CD4-positive, alpha-beta memory T cell (primary cell): Measurements from ENCODE around the gene F2R. TPM values are rescaled to one million over a fixed set of nuclear protein-coding genes. Genes with fewer than 3 reads are reported as not detected.

Experiments used
- CTCF ChIA-PET: fragments of 350-600 bp; sonication (Branson Sonifier 250); formaldehyde crosslinking; loops from one replicate; lab custom pipeline; 2021; ENCODE audit warnings: inconsistent platforms; ENCODE audit not compliant: partially characterized antibody; lab: Charles Lee
- POLR2A ChIA-PET: fragments of 350-600 bp; sonication (Branson Sonifier 250); formaldehyde crosslinking; loops from one replicate; lab custom pipeline; 2021; ENCODE audit not compliant: partially characterized antibody; lab: Charles Lee
- DNase-seq, 5 donors: peaks; one replicate each; pipeline versions ENCODE4 v3.0.0 to v3.0.0-alpha.2; 2020 to 2022; ENCODE audit warnings: mixed read lengths in 1 of 5
- H3K27ac ChIP-seq: one replicate; pipeline ENCODE4 v1.7.0; 2013; ENCODE audit warnings: low read depth, low read length
- H3K27me3 ChIP-seq: 2 replicates; pipeline ENCODE4 v1.7.0; 2013; ENCODE audit warnings: mild to moderate bottlenecking, low read length, moderate library complexity; ENCODE audit not compliant: insufficient read depth
- H3K36me3 ChIP-seq: 2 replicates; pipeline ENCODE4 v1.7.0; 2013; ENCODE audit warnings: mild to moderate bottlenecking, low read length, moderate library complexity; ENCODE audit not compliant: insufficient read depth
- H3K4me1 ChIP-seq: 2 replicates; pipeline ENCODE4 v1.7.0; 2013; ENCODE audit warnings: mild to moderate bottlenecking, low read length, moderate library complexity; ENCODE audit not compliant: insufficient read depth
- H3K4me3 ChIP-seq, 2 donors: one replicate each; pipeline ENCODE4 v1.7.0; 2013; ENCODE audit warnings: low read length in 2 of 2, mild to moderate bottlenecking in 1 of 2
- H3K9me3 ChIP-seq, 2 donors: one replicate each; pipeline ENCODE4 v1.7.0; 2013; ENCODE audit warnings: low read length in 2 of 2, control low read depth in 1 of 2; ENCODE audit not compliant: control insufficient read depth in 1 of 2
- H3K27ac Mint-ChIP-seq, 7 donors: one replicate each; pipeline ENCODE4 v1.8.0; 2020 to 2021; ENCODE audit warnings: mixed read lengths in 7 of 7, mild to moderate bottlenecking in 6 of 7, inconsistent platforms in 3 of 7, moderate library complexity in 3 of 7
- H3K27me3 Mint-ChIP-seq, 2 donors: one replicate each; pipeline ENCODE4 v1.8.0; 2020 to 2021; ENCODE audit warnings: mixed read lengths in 2 of 2
- H3K36me3 Mint-ChIP-seq, 2 donors: one replicate each; pipeline ENCODE4 v1.8.0; 2020 to 2021; ENCODE audit warnings: mixed read lengths in 2 of 2, inconsistent platforms in 1 of 2, mild to moderate bottlenecking in 1 of 2
- H3K4me1 Mint-ChIP-seq, 4 donors: one replicate each; pipeline ENCODE4 v1.8.0; 2020 to 2021; ENCODE audit warnings: mixed read lengths in 4 of 4, mild to moderate bottlenecking in 1 of 4
- H3K4me3 Mint-ChIP-seq, 8 donors: one replicate each; pipeline ENCODE4 v1.8.0; 2020 to 2021; ENCODE audit warnings: mixed read lengths in 8 of 8, mild to moderate bottlenecking in 7 of 8, moderate library complexity in 6 of 8, inconsistent platforms in 3 of 8
- H3K9me3 Mint-ChIP-seq, 8 donors: one replicate each; pipeline ENCODE4 v1.8.0; 2020 to 2021; ENCODE audit warnings: mixed read lengths in 8 of 8, mild to moderate bottlenecking in 5 of 8, inconsistent platforms in 3 of 8, moderate library complexity in 1 of 8
- intact Hi-C: fragments of 100-400 bp; cut with micrococcal nuclease; formaldehyde crosslinking; loops from one replicate; pipeline ENCODE4 v1.15.1; 2023
- polyA plus RNA-seq, 2 donors: library from polyadenylated mRNA; unstranded; fragments of 300-500 nt; fragmentation: Illumina TruSeq; gene quantifications; one replicate each; pipeline ENCODE4 v1.2.3, GENCODE V29; 2021
- total RNA-seq, 2 experiments: library from RNA; stranded (reverse); gene quantifications; one replicate each; pipeline ENCODE4 v1.2.3, GENCODE V29; 2021

The F2R gene
- total and polyA plus RNA-seq, 4 experiments from 2014 or later: 6.7 to 14.6 (median 10.7) TPM

- Histone ChIP-seq H3K4me3 (no peak overlapping the region), H3K27ac (no peak overlapping the region), H3K27me3 (no peaks in the 10 kb centered on the region), H3K4me1 (no peaks in the 10 kb centered on the region), H3K36me3 (peaks cover 22% of the 10 kb centered on the region), H3K9me3 (no peaks in the 10 kb centered on the region)
- no peaks in the 10 kb centered on the region for H3K9me3 Mint-ChIP-seq
- peak overlapping the region in 1 of 7 donors; percentile 29 for H3K27ac Mint-ChIP-seq
- ChIA-PET CTCF (interaction anchor here (1.3 to 5.1 kb wide), 3 partner anchors 22 to 85 kb away, joined by 4 to 20 read pairs (median 4); no protein-coding TSS in a partner anchor), POLR2A (interaction anchor here (2.5 kb wide), 1 partner anchor 84 kb away, joined by 9 read pairs; no protein-coding TSS in a partner anchor)
- peaks cover 0 to 11% (median 4%) of the 10 kb centered on the region in 4 donors for H3K4me1 Mint-ChIP-seq
- H3K36me3 Mint-ChIP-seq: peaks cover 45 to 83% of the 10 kb centered on the region in 2 donors
- intact Hi-C loops: no loop called here
- H3K4me3 Mint-ChIP-seq: no peak overlapping the region
- no peaks in the 10 kb centered on the region for H3K27me3 Mint-ChIP-seq
- DNase-seq: no peak
Measured at GRCh38 chr5:76690037-76690679, 25.8 kb upstream of the F2R start.

- intact Hi-C loops: no loop called here
- Histone ChIP-seq H3K27ac (no peak overlapping the region), H3K36me3 (peaks cover 28% of the 10 kb centered on the region), H3K27me3 (no peaks in the 10 kb centered on the region), H3K4me3 (no peak overlapping the region), H3K4me1 (no peaks in the 10 kb centered on the region), H3K9me3 (no peaks in the 10 kb centered on the region)
- ChIA-PET CTCF (interaction anchor here (1.3 to 5.1 kb wide), 3 partner anchors 22 to 84 kb away, joined by 4 to 20 read pairs (median 4); no protein-coding TSS in a partner anchor), POLR2A (interaction anchor here (2.5 kb wide), 1 partner anchor 84 kb away, joined by 9 read pairs; no protein-coding TSS in a partner anchor)
- Mint-ChIP-seq H3K4me3 (no peak overlapping the region), H3K27me3 (no peaks in the 10 kb centered on the region), H3K4me1 (peaks cover 0 to 11% (median 4%) of the 10 kb centered on the region in 4 donors), H3K36me3 (peaks cover 45 to 84% of the 10 kb centered on the region in 2 donors), H3K27ac (peak overlapping the region in 2 of 7 donors; percentile 17 to 42), H3K9me3 (no peaks in the 10 kb centered on the region)
- no peak for DNase-seq
Measured at GRCh38 chr5:76690704-76691466, 25.0 kb upstream of the F2R start.

GRCh38 chr5:76691467-76692273, 24.3 kb upstream of the F2R start:
- Mint-ChIP-seq H3K27me3 (no peaks in the 10 kb centered on the region), H3K36me3 (peaks cover 49 to 84% of the 10 kb centered on the region in 2 donors), H3K9me3 (no peaks in the 10 kb centered on the region), H3K4me1 (peaks cover 0 to 11% (median 4%) of the 10 kb centered on the region in 4 donors), H3K27ac (peak overlapping the region in 3 of 7 donors; percentile 37 to 81 (median 42)), H3K4me3 (no peak overlapping the region)
- Histone ChIP-seq H3K36me3 (peaks cover 35% of the 10 kb centered on the region), H3K9me3 (no peaks in the 10 kb centered on the region), H3K4me1 (no peaks in the 10 kb centered on the region), H3K4me3 (no peak overlapping the region), H3K27me3 (no peaks in the 10 kb centered on the region), H3K27ac (no peak overlapping the region)
- POLR2A ChIA-PET: interaction anchor here (1.0 to 2.5 kb wide), 2 partner anchors 14 to 83 kb away, joined by 3 to 9 read pairs; no protein-coding TSS in a partner anchor
- DNase-seq: no peak
- intact Hi-C loops: no loop called here
- CTCF ChIA-PET: interaction anchor here (5.1 kb wide), 1 partner anchor 83 kb away, joined by 20 read pairs; no protein-coding TSS in a partner anchor

- POLR2A ChIA-PET: interaction anchor here (1.0 to 2.5 kb wide), 2 partner anchors 13 to 82 kb away, joined by 3 to 9 read pairs; no protein-coding TSS in a partner anchor
Measured at GRCh38 chr5:76692274-76692540, 23.7 kb upstream of the F2R start.

GRCh38 chr5:76692651-76693050, 23.3 kb upstream of the F2R start:
- H3K27me3 ChIP-seq: no peaks in the 10 kb centered on the region
- H3K27ac ChIP-seq: no peak overlapping the region
- peaks cover 0 to 11% (median 4%) of the 10 kb centered on the region in 4 donors for H3K4me1 Mint-ChIP-seq
- H3K9me3 Mint-ChIP-seq: no peaks in the 10 kb centered on the region
- intact Hi-C loops: no loop called here
- H3K36me3 Mint-ChIP-seq: peaks cover 48 to 77% of the 10 kb centered on the region in 2 donors
- H3K9me3 ChIP-seq: no peaks in the 10 kb centered on the region
- DNase-seq: no peak
- H3K27me3 Mint-ChIP-seq: no peaks in the 10 kb centered on the region
- no peak overlapping the region for H3K4me3 ChIP-seq
- ChIA-PET POLR2A (interaction anchor here (1.0 to 2.5 kb wide), 2 partner anchors 13 to 82 kb away, joined by 3 to 9 read pairs; no protein-coding TSS in a partner anchor), CTCF (interaction anchor here (5.1 kb wide), 1 partner anchor 82 kb away, joined by 20 read pairs; no protein-coding TSS in a partner anchor)
- no peak overlapping the region for H3K4me3 Mint-ChIP-seq
- H3K36me3 ChIP-seq: peaks cover 37% of the 10 kb centered on the region
- H3K27ac Mint-ChIP-seq: no peak overlapping the region
- H3K4me1 ChIP-seq: no peaks in the 10 kb centered on the region

More at GRCh38 chr5:76692274-76692540, 23.7 kb upstream of the F2R start:
- Histone ChIP-seq H3K4me3 (no peak overlapping the region), H3K36me3 (peaks cover 35% of the 10 kb centered on the region), H3K27me3 (no peaks in the 10 kb centered on the region), H3K27ac (no peak overlapping the region), H3K4me1 (no peaks in the 10 kb centered on the region), H3K9me3 (no peaks in the 10 kb centered on the region)
- Mint-ChIP-seq H3K4me3 (no peak overlapping the region), H3K27me3 (no peaks in the 10 kb centered on the region), H3K36me3 (peaks cover 45 to 78% of the 10 kb centered on the region in 2 donors), H3K9me3 (no peaks in the 10 kb centered on the region), H3K27ac (no peak overlapping the region), H3K4me1 (peaks cover 0 to 11% (median 4%) of the 10 kb centered on the region in 4 donors)
- intact Hi-C loops: no loop called here
- CTCF ChIA-PET: interaction anchor here (5.1 kb wide), 1 partner anchor 83 kb away, joined by 20 read pairs; no protein-coding TSS in a partner anchor
- DNase-seq: no peak

- intact Hi-C loops: no loop called here
- POLR2A ChIA-PET: interaction anchor here (1.0 kb wide), 1 partner anchor 12 kb away, joined by 3 read pairs; no protein-coding TSS in a partner anchor
- Histone ChIP-seq H3K4me3 (no peak overlapping the region), H3K27ac (no peak overlapping the region), H3K4me1 (no peaks in the 10 kb centered on the region), H3K27me3 (no peaks in the 10 kb centered on the region), H3K9me3 (no peaks in the 10 kb centered on the region), H3K36me3 (peaks cover 42% of the 10 kb centered on the region)
- H3K9me3 Mint-ChIP-seq: no peaks in the 10 kb centered on the region
- no peak for DNase-seq
- H3K27me3 Mint-ChIP-seq: no peaks in the 10 kb centered on the region
- no peak overlapping the region for H3K27ac Mint-ChIP-seq
- peaks cover 46 to 78% of the 10 kb centered on the region in 2 donors for H3K36me3 Mint-ChIP-seq
- peaks cover 0 to 11% (median 4%) of the 10 kb centered on the region in 4 donors for H3K4me1 Mint-ChIP-seq
- H3K4me3 Mint-ChIP-seq: no peak overlapping the region
- CTCF ChIA-PET: interaction anchor here (5.1 kb wide), 1 partner anchor 82 kb away, joined by 20 read pairs; no protein-coding TSS in a partner anchor
Measured at GRCh38 chr5:76693141-76693540, 22.8 kb upstream of the F2R start.
